ENCODE measurements around the gene NR1H4.
"Not testable (repeated sequence)": the region's sequence is repeated elsewhere in the genome, so short reads cannot be mapped to it uniquely, and the experiment has no call there.

Gene NR1H4

GRCh38 chr12:100473050-100473715 lies 483 bp upstream of the NR1H4 start:
- DNase-seq = no peak

GRCh38 chr12:100474617-100475016 lies 951 bp downstream of the NR1H4 start:
- no peak for DNase-seq

DNA sequence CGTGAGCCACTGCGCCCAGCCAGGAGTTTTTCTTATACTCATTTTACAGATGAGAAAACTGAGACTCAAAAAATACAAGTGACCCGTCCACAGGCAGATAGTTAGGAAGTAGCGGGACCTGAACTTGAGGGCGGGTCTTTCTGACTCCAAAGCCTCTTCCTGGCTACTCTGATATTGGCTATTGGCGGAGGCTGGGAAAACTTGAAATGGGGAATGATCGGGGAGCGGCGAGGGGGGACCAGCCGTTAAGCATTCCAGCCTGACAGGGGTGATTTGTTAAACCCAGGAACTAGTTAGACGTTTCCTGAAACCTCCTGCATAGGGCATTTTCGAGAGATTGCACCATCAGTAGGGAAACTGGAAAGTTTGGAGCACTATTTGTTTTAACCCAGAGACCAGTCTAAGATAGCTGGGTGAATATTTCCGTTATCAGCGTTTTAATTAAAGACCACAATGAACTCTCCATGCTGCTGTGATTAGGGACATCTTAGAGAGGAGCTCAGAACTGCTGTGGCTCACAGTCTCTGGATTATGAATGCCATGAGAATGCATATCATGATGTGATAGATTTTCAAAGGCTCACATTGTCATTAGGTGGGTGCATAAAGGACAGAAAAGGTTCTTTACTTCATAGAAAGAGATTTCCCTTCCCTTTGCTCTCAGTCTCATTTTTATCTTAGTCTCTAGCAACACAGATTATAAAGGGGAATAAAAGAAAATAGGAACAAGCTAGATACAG lies 2.5 kb downstream of the NR1H4 start:
- DNase-seq = no peak

GRCh38 chr12:100481021-100481420 lies 7.4 kb downstream of the NR1H4 start:
- DNase-seq = no peak

GRCh38 chr12:100484183-100484886 lies 10.7 kb downstream of the NR1H4 start:
- no peak for DNase-seq

GRCh38 chr12:100484891-100485471 lies 11.3 kb downstream of the NR1H4 start:
- DNase-seq = no peak

GRCh38 chr12:100485983-100486382 lies 12.3 kb downstream of the NR1H4 start:
- DNase-seq = no peak

GRCh38 chr12:100489251-100489820 lies 15.7 kb downstream of the NR1H4 start:
- DNase-seq = no peak

DNA sequence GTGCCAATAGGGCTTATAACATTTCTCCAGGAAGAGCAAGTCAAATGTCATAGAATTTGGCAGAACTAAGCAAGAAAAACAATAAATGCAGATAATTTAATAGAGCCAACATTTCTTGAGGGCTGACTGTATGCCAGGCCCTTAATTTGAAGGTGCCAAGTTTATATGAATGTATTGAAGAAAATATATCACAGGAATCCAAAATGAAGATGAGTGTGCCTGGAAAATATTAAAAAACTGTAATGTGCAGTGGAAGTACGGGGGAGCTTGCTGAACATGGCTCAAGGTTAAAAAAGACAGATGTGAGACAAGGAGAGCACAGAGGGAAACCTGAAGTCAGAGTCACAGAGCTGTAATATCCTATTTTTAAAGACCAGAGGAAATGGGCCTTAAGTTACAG lies 16.4 kb downstream of the NR1H4 start:
- DNase-seq = no peak

- no peak for DNase-seq
Measured at GRCh38 chr12:100491104-100491503, 17.4 kb downstream of the NR1H4 start.

DNA sequence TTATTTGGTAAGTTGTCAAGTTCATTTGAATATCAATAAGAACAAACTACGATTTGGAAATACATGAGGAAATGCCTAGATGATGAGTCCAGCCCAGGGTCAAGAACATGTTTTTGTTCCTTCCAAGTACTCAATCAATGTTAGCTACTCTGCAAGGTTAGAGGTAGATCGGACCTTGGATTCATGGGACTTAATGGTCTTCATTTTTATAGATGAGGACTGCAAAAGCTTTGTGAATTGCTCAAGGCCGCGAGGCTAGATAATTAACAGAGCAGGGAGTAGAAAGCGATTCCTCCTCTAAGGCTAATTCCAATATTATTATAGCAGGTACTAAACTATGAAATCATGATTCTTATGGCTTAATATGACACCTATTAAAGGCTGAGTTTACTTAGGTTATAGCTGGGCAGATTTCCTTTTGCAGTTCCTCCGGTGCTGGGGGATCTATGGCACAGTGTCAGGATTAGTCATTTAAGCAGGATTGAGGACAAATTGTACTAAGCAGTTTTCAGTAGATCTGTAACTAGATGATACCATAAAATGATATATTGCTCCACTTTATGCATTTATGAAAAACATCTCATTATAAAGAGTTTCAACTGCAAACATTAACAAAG lies 19.8 kb downstream of the NR1H4 start:
- DNase-seq = no peak

GRCh38 chr12:100494026-100494425 lies 20.4 kb downstream of the NR1H4 start:
- no peak for DNase-seq

DNA sequence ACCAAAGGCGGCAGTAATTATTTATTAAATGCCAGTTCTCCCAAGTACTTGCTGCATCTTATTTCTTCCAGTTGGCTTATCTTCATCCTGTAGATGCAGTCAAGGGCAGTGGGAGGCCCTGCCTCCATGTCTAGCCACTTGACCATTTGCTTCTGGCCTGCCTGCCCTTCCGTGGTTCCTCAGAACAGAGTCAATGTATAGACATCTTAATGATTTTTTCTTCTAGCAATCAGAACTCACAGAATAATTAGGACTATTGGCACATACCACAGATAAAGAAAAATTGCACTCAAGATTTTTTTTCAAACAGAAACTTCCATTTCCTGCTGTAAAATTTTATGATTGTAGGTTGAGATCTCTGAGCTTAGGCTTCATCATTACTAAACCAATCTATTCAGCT lies 20.9 kb downstream of the NR1H4 start:
- no peak for DNase-seq

DNA sequence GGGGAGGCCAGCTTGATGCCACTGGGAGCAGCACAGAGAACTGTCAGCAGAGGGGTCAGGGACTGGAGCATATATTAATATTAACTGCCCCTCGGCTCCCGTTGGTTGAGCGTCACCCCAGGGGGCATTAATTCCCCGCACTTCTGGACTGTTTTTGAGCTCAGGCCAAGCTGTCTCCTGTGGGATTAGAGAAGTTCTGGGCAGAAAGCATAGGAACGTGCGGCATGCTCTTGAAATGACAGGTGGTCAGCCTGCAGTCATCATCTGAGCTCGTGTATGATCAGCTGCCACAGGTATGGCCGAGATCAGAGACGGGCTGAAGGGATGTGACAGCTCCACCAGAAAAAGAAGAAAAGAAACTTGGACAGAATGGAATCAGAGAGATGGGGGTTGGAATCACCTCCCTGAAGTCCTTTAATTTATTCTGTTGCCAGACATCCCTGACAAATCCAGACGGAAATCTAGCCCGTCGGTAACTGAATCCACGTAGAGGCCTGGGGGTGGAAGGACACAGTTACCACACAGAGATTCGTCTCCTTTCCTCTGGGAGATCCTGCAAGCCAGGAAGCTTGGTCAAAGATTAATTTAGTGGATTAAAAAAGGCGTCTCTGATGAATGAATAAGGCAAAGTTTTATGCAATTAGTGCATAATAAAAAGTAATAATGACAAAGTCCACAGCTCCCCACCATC lies 23.6 kb downstream of the NR1H4 start:
- no peak for DNase-seq

- no peak for DNase-seq
Measured at GRCh38 chr12:100498141-100498540, 24.5 kb downstream of the NR1H4 start.

DNA sequence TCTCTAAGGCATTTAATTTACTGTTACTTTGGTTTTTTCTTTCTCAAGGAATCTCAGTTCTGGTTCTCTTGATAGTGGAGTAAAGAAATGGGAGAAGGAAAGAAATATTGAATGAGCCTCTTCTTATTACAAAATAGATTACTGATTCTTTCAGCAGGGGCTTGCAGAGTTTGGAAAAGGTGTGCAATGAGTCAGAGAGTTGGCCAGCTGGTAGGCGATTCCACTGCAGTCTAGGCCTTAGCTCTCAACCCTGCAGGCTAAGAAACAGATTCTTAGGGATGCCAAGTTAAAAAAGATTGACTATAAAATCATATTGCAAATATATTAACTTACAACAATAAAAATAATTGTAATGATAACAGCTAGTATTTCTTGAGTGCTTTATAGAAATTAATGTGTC lies 25.8 kb downstream of the NR1H4 start:
- DNase-seq = no peak

DNA sequence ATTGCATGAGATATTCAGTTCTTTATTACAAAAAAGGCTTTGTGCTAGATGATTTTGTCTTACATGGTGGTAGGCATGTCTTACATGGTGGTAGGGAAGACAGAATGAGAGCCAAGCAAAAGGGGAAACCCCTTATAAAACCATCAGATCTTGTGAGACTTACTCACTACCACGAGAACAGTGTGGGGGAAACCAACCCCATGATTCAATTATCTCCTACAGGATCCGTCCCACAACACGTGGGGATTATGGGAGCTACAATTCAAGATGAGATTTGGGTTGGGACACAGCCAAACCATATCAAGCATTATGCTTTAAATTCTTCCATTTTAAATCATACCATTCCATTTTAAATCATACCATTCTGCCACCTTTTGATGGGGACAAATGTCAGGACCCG lies 29.1 kb downstream of the NR1H4 start:
- not testable (repeated sequence) for DNase-seq

DNA sequence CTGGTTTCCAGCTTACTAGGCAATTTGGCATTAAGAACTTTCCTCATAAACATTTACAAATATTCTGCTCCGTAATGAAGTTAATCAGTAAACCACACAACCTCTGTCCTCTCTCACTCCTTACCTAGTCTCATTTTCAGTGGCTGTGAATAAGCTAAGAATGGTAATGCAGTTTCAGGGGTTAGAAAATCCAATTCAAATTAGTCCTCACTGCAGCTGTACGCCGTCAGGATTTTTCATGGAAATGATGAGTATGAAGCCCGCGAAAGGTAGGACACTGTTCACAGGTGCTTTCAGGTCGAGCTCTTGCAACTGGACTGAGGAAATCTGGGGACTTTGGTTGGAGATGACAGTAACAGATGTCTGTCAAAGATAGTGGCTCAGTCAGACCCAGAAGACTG lies 29.6 kb downstream of the NR1H4 start:
- no peak for DNase-seq

GRCh38 chr12:100504804-100505203 lies 31.1 kb downstream of the NR1H4 start:
- DNase-seq = no peak

- DNase-seq = no peak
Measured at GRCh38 chr12:100508751-100509150, 35.1 kb downstream of the NR1H4 start.

DNA sequence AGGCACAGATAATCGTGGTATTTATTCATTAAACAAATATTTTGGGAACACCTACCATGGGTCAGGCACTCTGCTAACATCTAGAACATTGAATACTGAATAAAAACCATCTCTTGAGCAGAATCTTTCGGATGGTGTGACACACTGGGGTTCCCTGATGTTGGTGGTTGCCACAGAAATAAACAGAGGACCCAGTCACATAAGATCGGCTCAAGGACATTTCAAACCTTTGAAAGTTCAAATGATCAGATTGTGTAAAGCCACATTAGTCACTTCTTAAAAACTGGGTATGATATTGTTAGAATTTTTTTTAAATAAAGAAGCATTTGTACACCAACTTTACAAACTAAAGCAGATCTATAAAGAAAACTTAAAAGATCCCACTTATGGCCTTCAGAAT lies 39.0 kb downstream of the NR1H4 start:
- no peak for DNase-seq

- DNase-seq = no peak
Measured at GRCh38 chr12:100515968-100516367, 42.3 kb downstream of the NR1H4 start.
